AG09319 (cell line): Measurements from ENCODE around the gene CC2D1A.
"Not testable (repeated sequence)": the region's sequence is repeated elsewhere in the genome, so short reads cannot be mapped to it uniquely, and the experiment has no call there.

Source experiments
- DNase-seq: peaks from one replicate; pipeline ENCODE4 v3.0.0-alpha.2; 2010; ENCODE audit warnings: low read depth; ENCODE audit errors: extremely low read depth
- TF ChIP-seq, protein P1 (sequence below): IDR thresholded peaks from 2 replicates; pipeline ENCODE4 v1.5.1; 2011; ENCODE audit warnings: low read depth, mild to moderate bottlenecking, inconsistent platforms, low read length, moderate library complexity

The CC2D1A gene

DNA sequence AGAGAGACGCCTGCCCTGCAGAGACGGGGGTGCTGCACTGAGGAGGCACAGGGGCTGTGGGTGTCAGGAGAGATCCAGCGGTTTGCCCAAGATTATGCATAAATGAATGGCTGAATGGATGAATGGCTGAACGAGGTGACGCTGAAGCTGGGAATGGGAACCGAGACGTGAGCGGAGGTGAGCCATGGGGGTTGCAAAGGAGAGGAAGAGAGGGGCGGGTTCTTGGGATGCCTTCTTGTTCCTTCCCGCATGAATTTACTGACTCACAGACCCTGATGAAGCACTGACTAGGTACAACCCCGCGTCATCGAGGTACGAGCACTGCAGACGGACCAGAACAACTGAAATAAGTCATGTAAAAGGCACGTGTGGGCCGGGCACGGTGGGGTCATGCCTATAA lies 63.0 kb downstream of the CC2D1A start:
- DNase-seq: no peak
- TF ChIP-seq, protein P1, sequence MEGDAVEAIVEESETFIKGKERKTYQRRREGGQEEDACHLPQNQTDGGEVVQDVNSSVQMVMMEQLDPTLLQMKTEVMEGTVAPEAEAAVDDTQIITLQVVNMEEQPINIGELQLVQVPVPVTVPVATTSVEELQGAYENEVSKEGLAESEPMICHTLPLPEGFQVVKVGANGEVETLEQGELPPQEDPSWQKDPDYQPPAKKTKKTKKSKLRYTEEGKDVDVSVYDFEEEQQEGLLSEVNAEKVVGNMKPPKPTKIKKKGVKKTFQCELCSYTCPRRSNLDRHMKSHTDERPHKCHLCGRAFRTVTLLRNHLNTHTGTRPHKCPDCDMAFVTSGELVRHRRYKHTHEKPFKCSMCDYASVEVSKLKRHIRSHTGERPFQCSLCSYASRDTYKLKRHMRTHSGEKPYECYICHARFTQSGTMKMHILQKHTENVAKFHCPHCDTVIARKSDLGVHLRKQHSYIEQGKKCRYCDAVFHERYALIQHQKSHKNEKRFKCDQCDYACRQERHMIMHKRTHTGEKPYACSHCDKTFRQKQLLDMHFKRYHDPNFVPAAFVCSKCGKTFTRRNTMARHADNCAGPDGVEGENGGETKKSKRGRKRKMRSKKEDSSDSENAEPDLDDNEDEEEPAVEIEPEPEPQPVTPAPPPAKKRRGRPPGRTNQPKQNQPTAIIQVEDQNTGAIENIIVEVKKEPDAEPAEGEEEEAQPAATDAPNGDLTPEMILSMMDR: no peak

DNA sequence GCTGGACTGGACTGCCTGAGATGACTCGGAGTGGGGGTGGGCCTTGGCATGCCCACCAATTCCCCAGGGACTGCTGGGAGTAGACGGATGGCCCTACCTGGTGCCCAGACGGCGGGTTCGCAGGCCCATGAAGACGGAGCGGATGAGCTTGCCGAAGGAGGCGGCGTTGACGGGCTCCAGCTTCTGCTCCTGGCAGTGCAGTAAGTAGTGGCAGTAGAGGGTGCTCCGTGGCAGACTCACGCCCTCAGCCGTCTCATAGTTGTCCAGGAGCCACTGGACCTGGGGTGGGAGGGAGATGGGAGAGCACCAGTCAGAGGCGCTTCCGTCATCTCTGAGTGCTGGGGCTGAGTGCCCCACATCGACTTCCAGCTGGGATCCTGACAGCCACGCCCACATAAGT lies 63.9 kb downstream of the CC2D1A start:
- no peak for DNase-seq
- TF ChIP-seq, protein P1: no peak

DNA sequence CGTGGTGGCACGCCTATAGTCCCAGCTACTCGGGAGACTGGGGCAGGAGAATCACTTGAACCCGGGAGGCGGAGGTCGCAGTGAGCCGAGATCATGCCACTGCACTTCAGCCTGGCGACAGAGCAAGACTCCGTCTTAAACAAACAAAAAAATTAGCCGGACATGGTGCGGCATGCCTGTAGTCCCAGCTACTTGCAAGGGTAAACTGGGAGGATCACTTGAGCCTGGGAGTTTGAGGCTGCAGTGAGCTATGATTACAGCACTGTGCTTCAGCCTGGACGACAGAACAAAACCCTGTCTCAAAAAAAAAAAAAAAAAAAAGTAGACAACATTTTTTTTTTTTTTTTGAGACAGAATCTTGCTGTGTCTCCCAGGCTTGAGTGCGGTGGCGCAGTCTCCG lies 65.9 kb downstream of the CC2D1A start:
- DNase-seq: not testable (repeated sequence)

DNA sequence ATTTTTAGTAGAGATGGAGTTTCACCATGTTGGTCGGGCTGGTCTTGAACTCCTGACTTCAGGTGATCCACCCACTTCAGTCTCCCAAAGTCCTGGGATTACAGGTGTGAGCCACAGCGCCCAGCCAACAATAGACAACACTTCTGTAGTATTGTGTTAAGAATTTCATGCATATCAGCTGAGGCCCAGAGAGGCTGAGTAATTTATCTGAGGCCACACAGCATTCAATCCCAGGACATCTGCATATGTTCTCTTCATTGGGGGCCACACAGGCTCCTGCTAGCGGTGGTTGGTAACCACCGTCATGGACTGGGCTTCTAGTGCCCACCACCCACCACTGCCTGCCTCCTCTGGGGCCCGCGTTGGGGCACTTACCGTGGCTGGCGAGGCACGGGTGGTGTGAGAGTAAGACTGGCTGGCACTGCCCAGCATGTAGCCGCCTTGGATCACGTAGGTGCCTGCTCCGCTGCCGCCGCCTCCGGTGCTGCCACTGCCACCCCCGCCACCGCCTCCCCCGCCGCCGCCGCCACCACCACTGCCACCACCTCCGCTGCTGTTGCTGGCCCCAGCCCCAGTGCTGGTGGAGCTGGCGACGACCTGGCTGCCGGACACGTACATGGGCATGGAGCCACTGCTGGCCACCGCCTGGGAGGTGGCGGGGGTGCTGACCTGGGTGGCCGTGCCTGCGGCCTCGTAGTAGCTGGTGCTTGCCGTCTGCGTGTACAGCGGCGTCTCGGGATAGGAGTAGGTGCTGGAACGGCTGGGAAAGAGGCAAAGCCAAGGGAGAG lies 66.6 kb downstream of the CC2D1A start:
- DNase-seq: no peak
- TF ChIP-seq, protein P1: no peak

DNA sequence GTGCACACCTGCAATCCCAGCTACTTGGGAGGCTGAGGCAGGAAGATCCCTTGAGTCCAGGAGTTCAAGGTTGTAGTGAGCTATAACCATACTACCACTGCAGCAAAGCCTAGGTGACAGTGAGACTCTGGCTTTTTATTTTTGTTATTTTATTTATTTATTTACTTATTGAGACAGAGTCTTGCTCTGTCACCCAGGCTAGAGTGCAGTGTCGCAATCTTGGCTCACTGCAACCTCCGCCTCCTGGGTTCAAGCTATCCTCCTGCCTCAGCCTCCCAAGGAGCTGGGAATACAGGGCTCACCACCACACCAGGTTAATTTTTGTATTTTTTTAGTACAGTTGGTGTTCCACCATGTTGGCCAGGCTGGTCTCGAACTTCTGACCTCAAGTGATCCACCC lies 67.5 kb downstream of the CC2D1A start:
- not testable (repeated sequence) for DNase-seq

DNA sequence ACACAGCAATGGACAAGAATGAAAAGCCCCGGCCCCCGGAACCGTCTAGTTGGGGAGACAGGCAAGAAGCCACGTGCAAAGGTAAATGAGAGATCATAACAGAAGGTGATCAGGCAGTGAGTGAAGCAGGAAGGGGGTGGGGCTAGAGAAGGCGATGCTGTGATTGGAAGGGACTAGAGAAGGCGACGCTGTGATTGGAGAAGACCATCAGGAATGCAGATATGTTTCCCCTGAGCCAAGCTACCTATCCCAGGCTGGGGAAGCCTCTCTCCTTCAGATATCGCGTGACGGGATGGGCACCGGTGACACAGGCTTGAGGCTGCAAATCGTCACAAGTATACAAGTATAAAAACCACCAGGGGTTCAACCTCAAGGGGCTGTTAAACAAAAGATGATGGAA lies 68.1 kb downstream of the CC2D1A start:
- no peak for DNase-seq
- TF ChIP-seq, protein P1: no peak

DNA sequence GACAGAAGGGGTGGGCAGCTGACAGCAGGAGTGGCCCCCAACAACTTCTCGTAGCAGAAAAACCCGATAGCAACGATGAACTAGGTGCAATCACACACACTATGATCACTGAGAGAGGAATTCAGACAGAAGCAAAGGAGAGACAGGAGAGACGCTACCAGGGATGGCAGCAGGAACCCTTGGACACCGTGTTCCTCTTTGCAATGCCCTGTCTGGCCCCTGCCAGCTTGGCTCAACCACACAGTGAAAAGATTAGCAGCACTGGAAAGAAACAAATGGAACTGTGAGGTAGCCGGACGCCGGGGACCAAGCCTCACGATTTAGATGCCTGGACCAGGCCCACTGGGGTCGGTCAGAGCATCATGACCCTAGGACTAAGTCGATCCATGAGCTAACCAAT lies 69.9 kb downstream of the CC2D1A start:
- TF ChIP-seq, protein P1: no peak
- DNase-seq: no peak

DNA sequence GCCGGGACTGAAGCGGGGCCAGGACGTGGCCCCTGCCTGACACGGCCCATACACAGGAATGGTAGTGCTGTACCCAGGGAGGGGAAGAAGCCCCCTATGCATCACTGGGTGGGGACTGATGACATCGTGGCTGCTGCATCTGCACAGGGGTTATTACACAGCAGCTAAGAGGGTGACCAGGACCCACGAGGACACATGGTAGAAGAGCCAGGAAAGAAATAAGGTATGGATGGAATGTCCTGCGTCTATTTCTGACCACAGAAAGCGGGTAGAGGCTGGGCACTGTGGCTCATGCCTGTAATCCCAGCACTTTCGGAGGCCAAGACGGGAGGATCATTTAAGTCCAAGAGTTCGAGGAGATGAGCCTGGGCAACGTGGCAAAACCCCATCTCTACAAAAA lies 70.4 kb downstream of the CC2D1A start:
- no peak for DNase-seq
- TF ChIP-seq, protein P1: no peak
